ENCODE measurements around the gene ZNF804B.
"Not testable (repeated sequence)": the region's sequence is repeated elsewhere in the genome, so short reads cannot be mapped to it uniquely, and the experiment has no call there.

DNA sequence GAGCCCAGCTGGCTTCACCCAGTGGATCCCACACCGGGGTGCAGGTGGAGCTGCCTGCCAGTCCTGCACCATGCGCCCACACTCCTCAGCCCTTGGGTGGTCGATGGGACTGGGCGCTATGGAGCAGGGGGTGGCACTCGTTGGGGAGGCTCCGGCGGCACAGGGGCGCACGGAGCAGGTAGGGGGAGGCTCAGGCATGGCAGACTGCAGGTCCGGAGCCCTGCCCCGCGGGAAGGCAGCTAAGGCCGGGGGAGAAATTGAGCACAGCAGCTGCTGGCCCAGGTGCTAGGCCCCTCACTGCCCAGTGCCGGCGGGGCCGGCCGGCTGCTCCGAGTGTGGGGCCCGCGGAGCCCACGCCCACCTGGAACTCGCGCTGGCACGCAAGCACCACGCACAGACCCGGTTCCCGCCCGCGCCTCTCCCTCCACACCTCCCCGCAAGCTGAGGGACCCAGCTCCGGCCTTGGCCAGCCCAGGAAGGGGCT lies 469.2 kb downstream of the ZNF804B start:
- TF ChIP-seq POLR2A (IDR thresholded peaks at IDR 0.05; ENCODE audit: low read length); GATA1 (IDR thresholded peaks at IDR 0.05; ENCODE audit: low read depth, low read length): not testable (repeated sequence)
